ENCODE measurements around the gene DRG1.

DNA sequence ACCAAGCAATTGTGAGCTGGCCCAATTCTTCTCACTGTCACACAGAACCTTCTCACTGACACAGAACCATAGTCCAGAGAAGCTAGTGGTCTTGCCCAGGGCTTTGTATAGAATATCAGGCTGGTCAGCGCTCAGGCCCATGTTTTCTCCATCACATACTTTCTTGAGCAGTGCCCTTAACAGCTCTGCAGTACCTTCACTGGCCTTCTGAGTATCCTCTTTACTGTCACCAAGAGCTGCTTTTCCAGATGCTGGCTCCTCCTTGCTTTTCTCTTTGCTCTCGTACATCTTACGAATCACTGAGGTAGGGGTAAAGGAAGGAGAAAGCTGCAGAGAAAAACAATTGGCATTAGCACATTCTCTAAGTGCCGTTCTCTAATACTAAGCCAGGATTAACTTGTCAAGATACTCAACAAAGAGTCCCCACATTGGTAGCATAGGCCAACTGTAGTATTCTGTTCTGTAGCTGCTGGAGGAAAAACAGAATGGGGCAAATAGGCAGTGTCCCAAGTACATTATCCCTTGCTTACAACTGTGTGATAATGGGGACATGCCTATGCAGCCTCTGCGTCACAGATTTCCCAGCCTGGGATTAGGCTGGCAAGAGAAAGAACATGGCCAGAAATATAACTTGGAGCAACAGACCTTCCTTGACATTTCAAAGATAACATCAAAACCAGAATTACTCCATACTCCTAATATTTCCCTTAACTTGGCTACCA is 43.5 kb downstream of the DRG1 start:
- TF ChIP-seq CBX8 (IDR thresholded peaks at IDR 0.05) (no peak), SMC3 (IDR thresholded peaks at IDR 0.05) (no peak), MAFK (IDR thresholded peaks at IDR 0.05; ENCODE audit: partially characterized antibody) (no peak), NFE2L2 (conservative IDR thresholded peaks at IDR 0.05; ENCODE audit: low read length) (no peak), POLR2A (IDR thresholded peaks at IDR 0.05; ENCODE audit: low read length) (no peak), JUN (IDR thresholded peaks at IDR 0.05) (no peak)
- TF ChIP-seq, protein P1, sequence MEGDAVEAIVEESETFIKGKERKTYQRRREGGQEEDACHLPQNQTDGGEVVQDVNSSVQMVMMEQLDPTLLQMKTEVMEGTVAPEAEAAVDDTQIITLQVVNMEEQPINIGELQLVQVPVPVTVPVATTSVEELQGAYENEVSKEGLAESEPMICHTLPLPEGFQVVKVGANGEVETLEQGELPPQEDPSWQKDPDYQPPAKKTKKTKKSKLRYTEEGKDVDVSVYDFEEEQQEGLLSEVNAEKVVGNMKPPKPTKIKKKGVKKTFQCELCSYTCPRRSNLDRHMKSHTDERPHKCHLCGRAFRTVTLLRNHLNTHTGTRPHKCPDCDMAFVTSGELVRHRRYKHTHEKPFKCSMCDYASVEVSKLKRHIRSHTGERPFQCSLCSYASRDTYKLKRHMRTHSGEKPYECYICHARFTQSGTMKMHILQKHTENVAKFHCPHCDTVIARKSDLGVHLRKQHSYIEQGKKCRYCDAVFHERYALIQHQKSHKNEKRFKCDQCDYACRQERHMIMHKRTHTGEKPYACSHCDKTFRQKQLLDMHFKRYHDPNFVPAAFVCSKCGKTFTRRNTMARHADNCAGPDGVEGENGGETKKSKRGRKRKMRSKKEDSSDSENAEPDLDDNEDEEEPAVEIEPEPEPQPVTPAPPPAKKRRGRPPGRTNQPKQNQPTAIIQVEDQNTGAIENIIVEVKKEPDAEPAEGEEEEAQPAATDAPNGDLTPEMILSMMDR (IDR thresholded peaks at IDR 0.05) = no peak
- TF ChIP-seq, protein P2, sequence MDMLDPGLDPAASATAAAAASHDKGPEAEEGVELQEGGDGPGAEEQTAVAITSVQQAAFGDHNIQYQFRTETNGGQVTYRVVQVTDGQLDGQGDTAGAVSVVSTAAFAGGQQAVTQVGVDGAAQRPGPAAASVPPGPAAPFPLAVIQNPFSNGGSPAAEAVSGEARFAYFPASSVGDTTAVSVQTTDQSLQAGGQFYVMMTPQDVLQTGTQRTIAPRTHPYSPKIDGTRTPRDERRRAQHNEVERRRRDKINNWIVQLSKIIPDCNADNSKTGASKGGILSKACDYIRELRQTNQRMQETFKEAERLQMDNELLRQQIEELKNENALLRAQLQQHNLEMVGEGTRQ (IDR thresholded peaks at IDR 0.05) = no peak
- TF ChIP-seq, protein P3, sequence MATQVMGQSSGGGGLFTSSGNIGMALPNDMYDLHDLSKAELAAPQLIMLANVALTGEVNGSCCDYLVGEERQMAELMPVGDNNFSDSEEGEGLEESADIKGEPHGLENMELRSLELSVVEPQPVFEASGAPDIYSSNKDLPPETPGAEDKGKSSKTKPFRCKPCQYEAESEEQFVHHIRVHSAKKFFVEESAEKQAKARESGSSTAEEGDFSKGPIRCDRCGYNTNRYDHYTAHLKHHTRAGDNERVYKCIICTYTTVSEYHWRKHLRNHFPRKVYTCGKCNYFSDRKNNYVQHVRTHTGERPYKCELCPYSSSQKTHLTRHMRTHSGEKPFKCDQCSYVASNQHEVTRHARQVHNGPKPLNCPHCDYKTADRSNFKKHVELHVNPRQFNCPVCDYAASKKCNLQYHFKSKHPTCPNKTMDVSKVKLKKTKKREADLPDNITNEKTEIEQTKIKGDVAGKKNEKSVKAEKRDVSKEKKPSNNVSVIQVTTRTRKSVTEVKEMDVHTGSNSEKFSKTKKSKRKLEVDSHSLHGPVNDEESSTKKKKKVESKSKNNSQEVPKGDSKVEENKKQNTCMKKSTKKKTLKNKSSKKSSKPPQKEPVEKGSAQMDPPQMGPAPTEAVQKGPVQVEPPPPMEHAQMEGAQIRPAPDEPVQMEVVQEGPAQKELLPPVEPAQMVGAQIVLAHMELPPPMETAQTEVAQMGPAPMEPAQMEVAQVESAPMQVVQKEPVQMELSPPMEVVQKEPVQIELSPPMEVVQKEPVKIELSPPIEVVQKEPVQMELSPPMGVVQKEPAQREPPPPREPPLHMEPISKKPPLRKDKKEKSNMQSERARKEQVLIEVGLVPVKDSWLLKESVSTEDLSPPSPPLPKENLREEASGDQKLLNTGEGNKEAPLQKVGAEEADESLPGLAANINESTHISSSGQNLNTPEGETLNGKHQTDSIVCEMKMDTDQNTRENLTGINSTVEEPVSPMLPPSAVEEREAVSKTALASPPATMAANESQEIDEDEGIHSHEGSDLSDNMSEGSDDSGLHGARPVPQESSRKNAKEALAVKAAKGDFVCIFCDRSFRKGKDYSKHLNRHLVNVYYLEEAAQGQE (IDR thresholded peaks at IDR 0.05) = no peak

Measured in A549 (cell line).